DOHH2 (cell line): Measurements from ENCODE around the gene PHF14.

Experiments
- H3F3A ChIP-seq: fragments of 200-600 bp; sonication (generic), shearing (Covaris generic); 2 replicates; pipeline ENCODE4 v1.6.0; 2016; ENCODE audit warnings: antibody characterized with exemption, mild to moderate bottlenecking; ENCODE audit not compliant: control insufficient read depth, insufficient read depth
- H3K27ac ChIP-seq: fragments of 200-600 bp; sonication (generic); 2 replicates; pipeline ENCODE4 v1.5.1; 2014; ENCODE audit warnings: low read depth, mild to moderate bottlenecking, low read length, moderate library complexity
- H3K27me3 ChIP-seq: fragments of 200-600 bp; sonication (generic); 2 replicates; pipeline ENCODE4 v1.6.1; 2014; ENCODE audit warnings: mild to moderate bottlenecking, low read length, mixed read lengths; ENCODE audit not compliant: control insufficient read depth
- H3K36me3 ChIP-seq: fragments of 200-600 bp; sonication (generic); 2 replicates; pipeline ENCODE4 v1.6.1; 2014; ENCODE audit warnings: mild to moderate bottlenecking, low read length, moderate library complexity, mixed read lengths; ENCODE audit not compliant: control insufficient read depth
- H3K4me1 ChIP-seq: fragments of 200-600 bp; sonication (generic); 2 replicates; pipeline ENCODE4 v1.6.1; 2014; ENCODE audit warnings: mild to moderate bottlenecking, low read length, mixed read lengths; ENCODE audit not compliant: control insufficient read depth
- H3K4me2 ChIP-seq: fragments of 200-600 bp; sonication (generic); 2 replicates; pipeline ENCODE4 v1.6.0; 2014; ENCODE audit warnings: mild to moderate bottlenecking, low read length, moderate library complexity
- H3K4me3 ChIP-seq: fragments of 200-600 bp; sonication (generic); 2 replicates; pipeline ENCODE4 v1.5.1; 2014; ENCODE audit warnings: mild to moderate bottlenecking, low read length, mixed read lengths
- H3K79me2 ChIP-seq: fragments of 200-600 bp; sonication (generic); 2 replicates; pipeline ENCODE4 v1.6.1; 2014; ENCODE audit warnings: mild to moderate bottlenecking, low read length, mixed read lengths; ENCODE audit not compliant: control insufficient read depth
- H3K9me2 ChIP-seq: fragments of 200-600 bp; sonication (generic); replicated peaks from 2 replicates; pipeline ENCODE4 v1.6.1; 2014; ENCODE audit warnings: mild to moderate bottlenecking, low read length, mixed read lengths; ENCODE audit not compliant: control insufficient read depth
- H3K9me3 ChIP-seq: fragments of 200-600 bp; sonication (generic); 2 replicates; pipeline ENCODE4 v1.6.1; 2014; ENCODE audit warnings: antibody characterized with exemption, low read length, mixed read lengths; ENCODE audit not compliant: control insufficient read depth, insufficient read depth
- H4K20me1 ChIP-seq: fragments of 200-600 bp; sonication (generic); 2 replicates; pipeline ENCODE4 v1.6.0; 2014; ENCODE audit warnings: low read depth, mild to moderate bottlenecking, antibody characterized with exemption, low read length, moderate library complexity; ENCODE audit not compliant: control insufficient read depth, insufficient read depth
- EZH2phosphoT487 ChIP-seq: fragments of 200-600 bp; sonication (generic); IDR thresholded peaks from 2 replicates; pipeline ENCODE4 v1.6.1; 2017; ENCODE audit warnings: borderline replicate concordance, mild to moderate bottlenecking, antibody characterized with exemption, low read length, moderate library complexity, mixed read lengths
- TF ChIP-seq, protein P1 (sequence below): fragments of 200-600 bp; sonication (generic); IDR thresholded peaks from one replicate; pipeline ENCODE4 v1.5.1; 2014; ENCODE audit warnings: antibody characterized with exemption, mild to moderate bottlenecking, low read depth, low read length; ENCODE audit not compliant: poor library complexity, severe bottlenecking

PHF14 gene

GRCh38 chr7:11127988-11128387, 154.3 kb downstream of the PHF14 start:
- no peak overlapping the region for H3K27ac ChIP-seq

DNA sequence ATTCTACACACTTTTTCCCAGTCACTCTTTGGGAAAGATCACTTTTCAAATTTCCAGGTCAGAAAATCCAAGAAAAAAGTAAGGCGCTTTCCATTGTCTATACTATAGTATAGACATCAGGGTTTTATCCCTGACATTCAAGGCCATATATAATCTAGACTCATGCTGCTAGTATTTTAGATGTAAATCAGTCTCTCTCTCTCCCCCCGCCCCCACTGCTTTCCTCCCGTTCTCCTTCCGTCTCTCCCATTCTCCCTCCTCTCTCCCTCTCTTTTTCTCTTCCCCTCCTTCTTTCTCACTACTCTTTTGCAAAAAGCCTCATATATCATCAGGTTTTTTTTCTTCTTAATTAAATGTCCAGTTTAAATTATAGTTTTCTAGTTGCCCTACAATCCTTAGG, 154.8 kb downstream of the PHF14 start:
- Histone ChIP-seq H3K4me2 (no peak overlapping the region), H3K27me3 (no peaks in the 10 kb centered on the region), H3K4me3 (no peak overlapping the region), H3K9me3 (no peaks in the 10 kb centered on the region), H4K20me1 (no peaks in the 10 kb centered on the region), H3K79me2 (no peaks in the 10 kb centered on the region), H3K27ac (no peak overlapping the region), H3F3A (no peaks in the 10 kb centered on the region), H3K4me1 (peaks cover 19% of the 10 kb centered on the region), H3K9me2 (no peaks in the 10 kb centered on the region), H3K36me3 (0 out of 2 replicates have a peak, but pooled peaks cover 5% of the 10 kb centered on the region)
- TF ChIP-seq, protein P1, sequence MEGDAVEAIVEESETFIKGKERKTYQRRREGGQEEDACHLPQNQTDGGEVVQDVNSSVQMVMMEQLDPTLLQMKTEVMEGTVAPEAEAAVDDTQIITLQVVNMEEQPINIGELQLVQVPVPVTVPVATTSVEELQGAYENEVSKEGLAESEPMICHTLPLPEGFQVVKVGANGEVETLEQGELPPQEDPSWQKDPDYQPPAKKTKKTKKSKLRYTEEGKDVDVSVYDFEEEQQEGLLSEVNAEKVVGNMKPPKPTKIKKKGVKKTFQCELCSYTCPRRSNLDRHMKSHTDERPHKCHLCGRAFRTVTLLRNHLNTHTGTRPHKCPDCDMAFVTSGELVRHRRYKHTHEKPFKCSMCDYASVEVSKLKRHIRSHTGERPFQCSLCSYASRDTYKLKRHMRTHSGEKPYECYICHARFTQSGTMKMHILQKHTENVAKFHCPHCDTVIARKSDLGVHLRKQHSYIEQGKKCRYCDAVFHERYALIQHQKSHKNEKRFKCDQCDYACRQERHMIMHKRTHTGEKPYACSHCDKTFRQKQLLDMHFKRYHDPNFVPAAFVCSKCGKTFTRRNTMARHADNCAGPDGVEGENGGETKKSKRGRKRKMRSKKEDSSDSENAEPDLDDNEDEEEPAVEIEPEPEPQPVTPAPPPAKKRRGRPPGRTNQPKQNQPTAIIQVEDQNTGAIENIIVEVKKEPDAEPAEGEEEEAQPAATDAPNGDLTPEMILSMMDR = no peak
- TF ChIP-seq EZH2phosphoT487 = no peak

More at GRCh38 chr7:11127988-11128387, 154.3 kb downstream of the PHF14 start:
- Histone ChIP-seq H4K20me1 (no peaks in the 10 kb centered on the region), H3F3A (no peaks in the 10 kb centered on the region), H3K36me3 (0 out of 2 replicates have a peak, but pooled peaks cover 5% of the 10 kb centered on the region), H3K27me3 (no peaks in the 10 kb centered on the region), H3K79me2 (no peaks in the 10 kb centered on the region), H3K9me2 (no peaks in the 10 kb centered on the region), H3K4me2 (no peak overlapping the region), H3K4me1 (peaks cover 19% of the 10 kb centered on the region), H3K4me3 (no peak overlapping the region), H3K9me3 (no peaks in the 10 kb centered on the region)
- no peak for TF ChIP-seq EZH2phosphoT487
- TF ChIP-seq, protein P1 = no peak

- Histone ChIP-seq H3K9me2 (no peaks in the 10 kb centered on the region), H3K27me3 (no peaks in the 10 kb centered on the region), H3K36me3 (peaks cover 8% of the 10 kb centered on the region), H3K79me2 (no peaks in the 10 kb centered on the region), H3K27ac (no peak overlapping the region), H3K4me2 (no peak overlapping the region), H4K20me1 (no peaks in the 10 kb centered on the region), H3K4me1 (peaks cover 19% of the 10 kb centered on the region), H3F3A (no peaks in the 10 kb centered on the region), H3K9me3 (no peaks in the 10 kb centered on the region), H3K4me3 (no peak overlapping the region)
- TF ChIP-seq EZH2phosphoT487 = no peak
- TF ChIP-seq, protein P1 = no peak
Observed at GRCh38 chr7:11130012-11130411, 156.3 kb downstream of the PHF14 start.
